Right atrium auricular region (tissue), 2 donors: ENCODE measurements around the gene MCOLN2. TPM values are rescaled to one million over a fixed set of nuclear protein-coding genes. Genes with fewer than 3 reads are reported as not detected.

Experiments
- DNase-seq: peaks from one replicate; pipeline ENCODE4 v3.0.0-alpha.2; 2019; ENCODE audit warnings: low spot score
- H3K27ac ChIP-seq, 2 donors: fragments of 200-600 bp; sonication (generic); 1 replicate in 1 of 2; 2 replicates in 1 of 2; pipeline ENCODE4 v1.5.1; 2016 to 2019
- H3K27me3 ChIP-seq, 2 donors: fragments of 200-600 bp; sonication (generic); one replicate each; pipeline versions ENCODE4 v1.5.1 to v1.6.0; 2017 to 2019
- H3K36me3 ChIP-seq: fragments of 200-600 bp; sonication (generic); one replicate; pipeline ENCODE4 v1.5.1; 2016
- H3K4me1 ChIP-seq, 2 donors: fragments of 200-600 bp; sonication (generic); one replicate each; pipeline versions ENCODE4 v1.5.1 to v1.6.0; 2017 to 2019
- H3K4me3 ChIP-seq, 2 donors: fragments of 200-600 bp; sonication (generic); 1 replicate in 1 of 2; 2 replicates in 1 of 2; pipeline ENCODE4 v1.5.1; 2017 to 2019; ENCODE audit warnings: mild to moderate bottlenecking in 1 of 2, moderate library complexity in 1 of 2
- H3K9me3 ChIP-seq, 2 donors: fragments of 200-600 bp; sonication (generic); one replicate each; pipeline ENCODE4 v1.5.1; 2019
- CTCF ChIP-seq, 2 donors: fragments of 200-600 bp; sonication (generic); IDR thresholded peaks; one replicate each; pipeline ENCODE4 v1.5.1; 2019; ENCODE audit warnings: antibody characterized with exemption in 2 of 2
- total RNA-seq, 2 donors: library from RNA; depleted of rRNA; stranded (reverse); fragments of >200 nt; gene quantifications; one replicate each; pipeline ENCODE4 v1.1.0, GENCODE V29; 2016

The MCOLN2 gene
- total RNA-seq, 2 donors from 2014 or later, result 0.90 TPM; not detected in 1

DNA sequence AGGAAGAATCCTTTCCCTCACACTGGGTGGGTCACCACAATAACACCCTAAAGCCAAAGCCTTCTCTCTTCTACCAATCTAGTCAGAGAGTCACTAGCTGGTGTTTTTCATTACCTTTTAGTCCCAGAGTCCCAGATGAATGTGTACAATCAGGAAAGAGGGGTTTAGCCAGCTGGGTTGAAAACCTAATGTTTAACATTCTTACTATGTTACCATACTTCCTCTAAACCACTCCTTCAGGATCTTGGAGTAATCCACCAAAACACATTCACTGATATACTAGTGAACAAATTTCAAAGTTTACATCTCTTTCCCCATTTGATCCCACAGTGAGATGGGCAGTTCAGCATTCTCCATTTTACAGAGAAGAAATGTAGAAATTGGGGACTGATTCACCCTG lies 113.6 kb downstream of the MCOLN2 start:
- Histone ChIP-seq H3K27ac (peak overlapping the region in 1 of 2 donors; percentile 18), H3K4me3 (no peak overlapping the region), H3K36me3 (no peaks in the 10 kb centered on the region), H3K9me3 (no peaks in the 10 kb centered on the region), H3K4me1 (peaks cover 0 to 25% of the 10 kb centered on the region in 2 donors), H3K27me3 (no peaks in the 10 kb centered on the region)
- no peak for DNase-seq
- TF ChIP-seq CTCF (IDR thresholded peaks at IDR 0.05), result no peak

DNA sequence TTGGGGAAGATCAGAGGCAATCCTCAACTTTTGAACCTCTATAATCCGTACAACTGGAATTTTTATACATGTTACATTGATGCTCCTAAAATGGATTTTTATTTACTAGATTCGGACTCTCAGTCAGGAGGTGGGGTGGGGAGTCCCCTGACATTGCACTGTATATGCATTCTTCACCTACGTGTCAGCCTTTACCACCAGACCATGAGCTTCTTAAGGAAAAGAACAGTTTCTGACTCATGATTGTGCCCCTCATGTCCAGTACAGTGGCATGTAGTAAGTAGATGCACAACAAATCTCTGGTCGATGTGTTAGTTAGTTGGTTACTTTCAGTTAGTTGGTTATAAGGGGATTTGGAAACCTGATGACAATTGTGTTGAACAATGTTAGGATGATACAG lies 119.3 kb downstream of the MCOLN2 start:
- H3K36me3 ChIP-seq, result no peaks in the 10 kb centered on the region
- no peaks in the 10 kb centered on the region for H3K27me3 ChIP-seq
- no peak overlapping the region for H3K27ac ChIP-seq
- no peaks in the 10 kb centered on the region for H3K4me1 ChIP-seq
- H3K4me3 ChIP-seq, result no peak overlapping the region
- DNase-seq, result no peak
- TF ChIP-seq CTCF (IDR thresholded peaks at IDR 0.05), result no peak
- H3K9me3 ChIP-seq, result peaks cover 0 to 7% of the 10 kb centered on the region in 2 donors

GRCh38 chr1:84876353-84876752 lies 120.6 kb downstream of the MCOLN2 start:
- no peaks in the 10 kb centered on the region for H3K36me3 ChIP-seq
- DNase-seq, result no peak
- H3K27me3 ChIP-seq, result no peaks in the 10 kb centered on the region
- no peak overlapping the region for H3K4me3 ChIP-seq
- H3K4me1 ChIP-seq, result no peaks in the 10 kb centered on the region
- TF ChIP-seq CTCF (IDR thresholded peaks at IDR 0.05), result no peak
- peaks cover 0 to 7% of the 10 kb centered on the region in 2 donors for H3K9me3 ChIP-seq
- H3K27ac ChIP-seq, result no peak overlapping the region

Other genes with a start within 250 kb of the MCOLN2 start
- gene LPAR3, start 103.9 kb downstream of the MCOLN2 start, total RNA-seq, result 10 to 100 TPM; 40.4 to 56.7 TPM
- 1 to 10 TPM; 2.9 to 5.5 TPM for gene MCOLN3, start 51.4 kb upstream of the MCOLN2 start, total RNA-seq
- 10 to 100 TPM; 15.4 to 21.8 TPM for gene SYDE2, start 203.9 kb upstream of the MCOLN2 start, total RNA-seq